UCSD-AML1 (cell line): ENCODE data around the gene PSG11.
"Not testable (repeated sequence)": the region's sequence is repeated elsewhere in the genome, so short reads cannot be mapped to it uniquely, and the experiment has no call there.

Experiments used
- DNase-seq: peaks from one replicate; lab custom pipeline; 2025; ENCODE audit not compliant: unreplicated experiment; lab: John Stamatoyannopoulos, UW

Gene PSG11

GRCh38 chr19:43026369-43026768 lies at the start of gene PSG11:
Gene PSG11 (minus strand): TSS chr19:43026469. CDS start chr19:43026372, 97 bp downstream.
- DNase-seq = not testable (repeated sequence)

- not testable (repeated sequence) for DNase-seq
Measured at GRCh38 chr19:43062418-43062817, 36.1 kb upstream of the PSG11 start.

GRCh38 chr19:43061326-43061725 lies 35.1 kb upstream of the PSG11 start:
- not testable (repeated sequence) for DNase-seq

GRCh38 chr19:43060254-43060653 lies 34.0 kb upstream of the PSG11 start:
- DNase-seq = not testable (repeated sequence)

GRCh38 chr19:43059482-43059881 lies 33.2 kb upstream of the PSG11 start:
- not testable (repeated sequence) for DNase-seq

- not testable (repeated sequence) for DNase-seq
Measured at GRCh38 chr19:43058440-43058839, 32.2 kb upstream of the PSG11 start.

GRCh38 chr19:43047966-43048365 lies 21.7 kb upstream of the PSG11 start:
- DNase-seq = not testable (repeated sequence)

- DNase-seq = not testable (repeated sequence)
Measured at GRCh38 chr19:43046578-43046977, 20.3 kb upstream of the PSG11 start.

- not testable (repeated sequence) for DNase-seq
Measured at GRCh38 chr19:43043492-43044180, 17.4 kb upstream of the PSG11 start.

GRCh38 chr19:43031645-43032044 lies 5.4 kb upstream of the PSG11 start:
- DNase-seq = not testable (repeated sequence)

GRCh38 chr19:43028866-43029265 lies 2.6 kb upstream of the PSG11 start:
- DNase-seq = no peak

- not testable (repeated sequence) for DNase-seq
Measured at GRCh38 chr19:43027985-43028384, 1.7 kb upstream of the PSG11 start.

GRCh38 chr19:43027061-43027460 lies 792 bp upstream of the PSG11 start:
- DNase-seq = not testable (repeated sequence)

GRCh38 chr19:43022098-43022497 lies 4.2 kb downstream of the PSG11 start:
- DNase-seq = not testable (repeated sequence)

GRCh38 chr19:43021629-43022028 lies 4.6 kb downstream of the PSG11 start:
- DNase-seq = not testable (repeated sequence)

- not testable (repeated sequence) for DNase-seq
Measured at GRCh38 chr19:43019588-43019987, 6.7 kb downstream of the PSG11 start.

GRCh38 chr19:43005841-43006240 lies 20.4 kb downstream of the PSG11 start:
- not testable (repeated sequence) for DNase-seq

GRCh38 chr19:43004846-43005245 lies 21.4 kb downstream of the PSG11 start:
- not testable (repeated sequence) for DNase-seq

- DNase-seq = not testable (repeated sequence)
Measured at GRCh38 chr19:43003634-43004033, 22.6 kb downstream of the PSG11 start.

GRCh38 chr19:43002948-43003347 lies 23.3 kb downstream of the PSG11 start:
- DNase-seq = not testable (repeated sequence)

GRCh38 chr19:42996161-42996560 lies 30.1 kb downstream of the PSG11 start:
- not testable (repeated sequence) for DNase-seq

- not testable (repeated sequence) for DNase-seq
Measured at GRCh38 chr19:42992029-42992604, 34.2 kb downstream of the PSG11 start.
